WTC11 (cell line): Measurements from ENCODE around the gene BICC1.

ENCODE experiments used
- CREB1 ChIP-seq: sonication (generic); formaldehyde crosslinking; IDR thresholded peaks from 2 replicates; pipeline ENCODE4 v1.8.0; 2023; ENCODE audit warnings: mild to moderate bottlenecking, missing genetic modification reagents
- CTCF ChIP-seq: fragments of 200-600 bp; IDR thresholded peaks from 2 replicates; pipeline ENCODE4 v1.8.0; 2022; ENCODE audit warnings: antibody characterized with exemption
- ESRRA ChIP-seq: sonication (generic); formaldehyde crosslinking; IDR thresholded peaks from 2 replicates; pipeline ENCODE4 v1.8.1; 2022; ENCODE audit warnings: mild to moderate bottlenecking, missing genetic modification reagents, borderline replicate concordance
- FOXJ3 ChIP-seq: sonication (generic); formaldehyde crosslinking; IDR thresholded peaks from 2 replicates; pipeline ENCODE4 v1.9.0; 2021; ENCODE audit warnings: missing genetic modification reagents, mild to moderate bottlenecking, borderline replicate concordance
- TP53 ChIP-seq: sonication (generic); formaldehyde crosslinking; IDR thresholded peaks from 2 replicates; pipeline ENCODE4 v1.8.1; 2023; ENCODE audit warnings: mild to moderate bottlenecking, missing genetic modification reagents
- ZNF121 ChIP-seq: sonication (generic); formaldehyde crosslinking; IDR thresholded peaks from 2 replicates; pipeline ENCODE4 v1.8.0; 2023; ENCODE audit warnings: missing genetic modification reagents
- ZNF671 ChIP-seq: fragments of 250-450 bp; sonication (Bioruptor Pico); IDR thresholded peaks from 2 replicates; pipeline ENCODE4 v1.8.0; 2021; ENCODE audit warnings: mild to moderate bottlenecking

- TF ChIP-seq CTCF (no peak), ZNF671 (no peak), ZNF121 (CRISPR knock-in tag) (no peak), TP53 (CRISPR knock-in tag) (no peak), CREB1 (no peak), FOXJ3 (CRISPR knock-in tag) (no peak), ESRRA (CRISPR knock-in tag) (no peak)
These were observed 9.7 kb upstream of the BICC1 start for GRCh38 chr10:58502956-58503355.
